ENCODE measurements around the gene MYO9B.
"Not testable (repeated sequence)": the region's sequence is repeated elsewhere in the genome, so short reads cannot be mapped to it uniquely, and the experiment has no call there.

Gene MYO9B

GRCh38 chr19:17183271-17183761 lies 107.7 kb downstream of the MYO9B start:
- Histone ChIP-seq H3K9me3 (ENCODE audit: severe bottlenecking) (no peaks in the 10 kb centered on the region), H3K27me3 (ENCODE audit: insufficient read depth, poor library complexity, severe bottlenecking) (no peaks in the 10 kb centered on the region), H3K27ac (ENCODE audit: poor library complexity, severe bottlenecking) (no peak overlapping the region), H3K4me3 (ENCODE audit: severe bottlenecking) (no peak overlapping the region), H3K36me3 (ENCODE audit: low read depth) (peaks cover 28% of the 10 kb centered on the region), H3K4me1 (ENCODE audit: insufficient read depth, poor library complexity, severe bottlenecking) (no peaks in the 10 kb centered on the region)
- ATAC-seq (ENCODE audit: low read depth) (no peak), DNase-seq (ENCODE audit: low spot score) (no peak)
- no peak for TF ChIP-seq CTCF (IDR thresholded peaks at IDR 0.05; ENCODE audit: poor library complexity, severe bottlenecking)

- DNase-seq (ENCODE audit: low spot score) (no peak), ATAC-seq (ENCODE audit: low read depth) (no peak)
- Histone ChIP-seq H3K36me3 (ENCODE audit: low read depth) (peaks cover 34% of the 10 kb centered on the region), H3K27me3 (ENCODE audit: insufficient read depth, poor library complexity, severe bottlenecking) (no peaks in the 10 kb centered on the region), H3K4me1 (ENCODE audit: insufficient read depth, poor library complexity, severe bottlenecking) (no peaks in the 10 kb centered on the region), H3K27ac (ENCODE audit: poor library complexity, severe bottlenecking) (no peak overlapping the region), H3K9me3 (ENCODE audit: severe bottlenecking) (no peaks in the 10 kb centered on the region), H3K4me3 (ENCODE audit: severe bottlenecking) (no peak overlapping the region)
- no peak for TF ChIP-seq CTCF (IDR thresholded peaks at IDR 0.05; ENCODE audit: poor library complexity, severe bottlenecking)
These were observed 108.3 kb downstream of the MYO9B start for GRCh38 chr19:17183858-17184321.

- DNase-seq (ENCODE audit: low spot score): no peak
- H3K36me3 ChIP-seq (ENCODE audit: low read depth): peaks cover 39% of the 10 kb centered on the region
- no peak; the same call in 2 of the 3 replicates for ATAC-seq (ENCODE audit: low read depth)
These were observed 108.8 kb downstream of the MYO9B start for GRCh38 chr19:17184371-17184841.

GRCh38 chr19:17185590-17185989 lies 110.0 kb downstream of the MYO9B start:
- no peak for TF ChIP-seq CTCF (IDR thresholded peaks at IDR 0.05; ENCODE audit: poor library complexity, severe bottlenecking)
- H3K4me1 ChIP-seq (ENCODE audit: insufficient read depth, poor library complexity, severe bottlenecking): no peaks in the 10 kb centered on the region
- DNase-seq (ENCODE audit: low spot score) (no peak), ATAC-seq (ENCODE audit: low read depth) (no peak)
- H3K4me3 ChIP-seq (ENCODE audit: severe bottlenecking): no peak overlapping the region
- H3K27ac ChIP-seq (ENCODE audit: poor library complexity, severe bottlenecking): no peak overlapping the region
- no peaks in the 10 kb centered on the region for H3K9me3 ChIP-seq (ENCODE audit: severe bottlenecking)
- no peaks in the 10 kb centered on the region for H3K27me3 ChIP-seq (ENCODE audit: insufficient read depth, poor library complexity, severe bottlenecking)
- peaks cover 41% of the 10 kb centered on the region for H3K36me3 ChIP-seq (ENCODE audit: low read depth)

More at GRCh38 chr19:17184371-17184841, 108.8 kb downstream of the MYO9B start:
- no peaks in the 10 kb centered on the region for H3K9me3 ChIP-seq (ENCODE audit: severe bottlenecking)
- no peak overlapping the region for H3K4me3 ChIP-seq (ENCODE audit: severe bottlenecking)
- H3K27me3 ChIP-seq (ENCODE audit: insufficient read depth, poor library complexity, severe bottlenecking): no peaks in the 10 kb centered on the region
- TF ChIP-seq CTCF (IDR thresholded peaks at IDR 0.05; ENCODE audit: poor library complexity, severe bottlenecking): no peak
- no peak overlapping the region for H3K27ac ChIP-seq (ENCODE audit: poor library complexity, severe bottlenecking)
- no peaks in the 10 kb centered on the region for H3K4me1 ChIP-seq (ENCODE audit: insufficient read depth, poor library complexity, severe bottlenecking)

- ATAC-seq (ENCODE audit: low read depth); H3K27me3 ChIP-seq (ENCODE audit: insufficient read depth, poor library complexity, severe bottlenecking); DNase-seq (ENCODE audit: low spot score); H3K4me1 ChIP-seq (ENCODE audit: insufficient read depth, poor library complexity, severe bottlenecking); H3K27ac ChIP-seq (ENCODE audit: poor library complexity, severe bottlenecking); H3K4me3 ChIP-seq (ENCODE audit: severe bottlenecking); H3K9me3 ChIP-seq (ENCODE audit: severe bottlenecking): not testable (repeated sequence)
- H3K36me3 ChIP-seq (ENCODE audit: low read depth): peaks cover 46% of the 10 kb centered on the region
These were observed 116.2 kb downstream of the MYO9B start for GRCh38 chr19:17191736-17192135.

All from RWPE2 (cell line).